Measurements from ENCODE around the gene DISC1.

Gene DISC1

DNA sequence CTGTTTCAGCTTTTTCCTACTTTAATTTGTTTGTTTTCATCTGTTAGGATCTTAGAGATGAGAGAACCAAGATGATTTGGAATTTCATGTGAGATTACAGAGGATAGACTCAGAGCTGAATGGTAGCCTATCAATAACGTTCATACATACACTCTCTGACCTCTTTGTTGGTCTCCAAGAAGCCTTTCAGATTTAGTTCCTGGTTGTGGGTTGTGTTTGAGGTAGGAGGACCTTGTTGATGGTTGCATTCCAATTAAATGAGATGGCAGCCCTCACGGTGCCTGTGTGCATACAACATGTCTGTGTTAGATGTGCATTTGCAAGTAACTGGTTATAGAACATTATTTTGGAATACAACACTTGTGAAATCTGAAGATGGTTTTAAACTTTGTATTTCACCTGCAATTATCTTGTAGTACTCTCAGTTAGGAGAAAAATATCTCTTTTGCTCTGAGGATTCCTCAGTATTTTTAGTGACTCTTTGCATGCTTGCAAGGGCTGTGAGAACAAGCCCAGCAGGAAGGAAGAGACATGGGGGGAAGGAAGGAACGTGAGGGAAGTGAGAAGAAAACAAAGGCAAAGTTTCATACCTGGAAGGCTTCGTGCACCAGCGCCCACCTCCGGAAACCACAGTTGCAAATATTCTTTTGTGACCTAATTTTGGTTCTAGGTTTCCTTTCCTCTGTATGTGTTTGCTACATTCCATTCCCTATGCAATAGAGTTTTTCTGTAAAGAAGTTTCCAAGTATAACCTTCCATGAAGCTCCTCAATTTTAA is 291.8 kb downstream of the DISC1 start:
- DNase-seq, result peak; percentile 69

DNA sequence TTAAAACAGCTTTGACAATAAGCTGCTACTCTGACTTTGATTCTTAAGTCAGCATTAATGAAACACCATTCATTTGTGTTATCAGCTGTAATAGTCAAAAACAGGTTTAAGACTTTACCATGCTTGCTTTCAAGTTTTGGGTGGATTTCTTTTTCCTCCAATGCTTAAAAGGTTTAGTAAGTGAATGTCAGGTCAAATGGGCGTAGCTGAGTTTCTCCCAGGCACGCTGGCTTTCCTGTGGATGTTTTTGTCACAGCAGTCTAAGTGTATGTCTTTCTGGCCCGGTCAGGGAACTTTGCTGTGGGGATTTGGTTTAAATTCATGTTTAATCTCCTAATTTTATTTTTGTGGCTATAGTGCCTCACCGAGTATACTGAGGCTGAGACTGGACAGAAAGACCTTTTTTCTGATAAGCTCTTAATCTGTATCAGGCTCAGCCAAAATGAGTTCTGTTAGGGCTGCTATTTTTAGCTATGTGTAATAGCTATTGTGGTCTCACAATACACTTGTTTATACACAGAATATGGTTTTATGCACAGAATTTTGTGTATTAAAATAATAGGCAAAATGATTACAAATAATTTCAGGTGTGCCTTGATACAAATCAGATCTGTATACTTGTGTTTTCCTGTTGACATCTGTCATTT is 292.8 kb downstream of the DISC1 start:
- DNase-seq, result no peak

DNA sequence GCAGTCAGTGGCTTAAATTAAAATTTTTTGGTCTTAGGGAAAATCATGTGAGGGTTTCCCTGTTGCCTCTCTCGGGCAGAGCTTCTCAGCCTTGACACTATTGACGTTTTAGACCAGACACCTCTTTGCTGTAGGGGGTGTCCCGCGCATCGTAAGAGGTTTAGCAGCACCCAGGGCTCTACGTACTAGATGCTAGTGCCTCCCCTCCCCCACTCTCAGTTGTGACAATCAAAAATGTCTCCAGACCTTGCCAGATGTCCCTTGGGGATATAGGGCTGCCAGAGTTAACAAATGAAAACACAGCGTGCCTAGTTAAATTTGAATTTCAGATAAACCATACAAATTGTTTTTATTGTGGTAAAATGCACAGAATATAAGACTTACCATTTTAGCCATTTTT is 293.3 kb downstream of the DISC1 start:
- no peak for DNase-seq

DNA sequence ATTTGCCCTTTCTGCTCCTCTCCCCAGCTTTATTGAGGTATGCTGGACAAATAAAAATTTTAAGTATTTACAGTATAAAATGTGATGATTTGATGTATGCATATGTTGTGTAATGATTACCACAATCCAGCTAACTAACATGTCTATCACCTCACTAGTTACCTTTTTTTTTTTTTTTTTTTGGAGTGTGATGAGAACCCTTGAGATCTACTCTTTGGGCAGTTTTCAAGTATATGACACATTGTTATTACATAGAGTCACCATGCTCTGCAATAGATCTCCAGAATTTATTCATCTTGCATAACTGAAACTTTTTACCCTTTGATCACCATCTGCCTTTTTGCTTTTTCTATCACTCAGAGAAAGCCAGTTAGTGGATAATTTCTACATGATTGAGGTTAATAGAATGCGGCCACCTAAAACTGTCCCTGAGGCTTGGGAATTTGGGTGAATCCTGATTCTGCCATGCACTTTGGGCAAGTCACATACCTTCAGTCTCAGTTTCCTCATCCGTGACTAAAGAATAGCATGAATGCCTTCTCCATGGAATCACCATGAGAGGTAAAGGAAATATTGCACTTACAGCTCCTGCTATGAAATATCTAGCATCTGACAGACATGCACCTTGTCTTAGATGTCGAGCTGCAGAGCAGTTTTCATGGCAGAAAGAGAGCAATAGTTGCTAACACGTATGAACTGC is 295.2 kb downstream of the DISC1 start:
- DNase-seq, result peak; percentile 50

DNA sequence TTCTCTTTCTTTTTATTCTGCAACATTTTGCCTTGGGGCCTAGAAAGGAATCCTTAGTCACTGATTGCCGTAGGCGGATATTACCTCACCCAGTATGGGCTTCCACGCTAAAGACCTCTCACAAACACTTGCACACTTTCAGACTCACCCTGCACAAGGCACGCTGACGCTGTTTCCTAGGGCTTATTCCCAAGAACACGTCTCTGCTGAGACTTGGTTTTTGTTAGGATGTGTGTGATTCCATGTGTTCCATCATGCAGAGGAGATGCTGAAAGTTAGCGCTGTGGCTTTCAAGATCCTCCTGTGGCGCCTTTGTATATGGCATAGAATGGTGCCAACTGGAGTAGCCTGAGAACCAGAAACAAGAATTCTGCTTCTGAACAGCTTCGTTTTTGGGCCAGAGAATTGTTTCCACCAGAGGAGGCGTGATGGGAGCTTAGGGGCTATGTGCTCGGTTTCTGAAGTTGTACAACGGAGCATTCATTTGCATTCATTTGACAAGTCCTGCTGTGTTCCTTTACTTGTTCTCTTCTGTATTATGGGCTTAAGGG is 297.0 kb downstream of the DISC1 start:
- peak; percentile 36 for DNase-seq

DNA sequence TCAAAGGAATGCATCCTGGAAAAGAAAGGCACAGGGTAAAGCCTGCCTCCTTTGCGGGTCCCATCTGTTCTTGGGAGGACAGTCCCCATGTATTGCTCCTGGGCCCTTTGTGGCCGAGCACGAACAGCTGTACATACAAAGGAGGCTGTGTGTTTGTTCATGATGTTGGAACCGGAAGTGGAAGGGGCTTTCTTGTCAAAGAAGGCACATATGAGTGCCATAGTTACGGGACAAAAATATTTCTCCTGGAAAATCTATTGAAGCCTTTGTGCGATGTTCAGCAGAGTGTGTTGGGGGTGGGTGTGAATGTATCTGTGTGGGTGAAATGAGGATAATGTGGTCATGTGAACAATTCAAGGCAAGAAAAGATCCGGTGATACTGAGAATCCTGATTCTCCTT is 297.6 kb downstream of the DISC1 start:
- DNase-seq, result no peak

DNA sequence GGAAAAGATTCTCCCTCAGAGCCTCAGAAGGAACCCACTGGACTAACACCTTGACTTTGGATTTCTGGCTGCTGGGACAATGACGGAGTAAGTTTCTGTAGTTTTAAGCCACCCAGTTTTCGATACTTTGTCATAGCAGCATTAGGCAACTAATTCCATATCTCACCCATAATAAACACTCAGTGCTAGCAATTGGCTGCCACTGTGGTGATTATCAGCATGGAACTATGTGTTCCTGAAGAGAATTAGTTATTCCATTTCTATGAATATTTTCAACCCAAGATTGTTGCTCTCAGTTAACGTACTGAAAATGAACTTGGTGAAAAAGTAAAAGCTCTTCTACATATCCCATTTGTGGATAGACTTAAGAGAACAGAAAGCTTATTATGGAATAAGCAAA is 299.3 kb downstream of the DISC1 start:
- no peak for DNase-seq

DNA sequence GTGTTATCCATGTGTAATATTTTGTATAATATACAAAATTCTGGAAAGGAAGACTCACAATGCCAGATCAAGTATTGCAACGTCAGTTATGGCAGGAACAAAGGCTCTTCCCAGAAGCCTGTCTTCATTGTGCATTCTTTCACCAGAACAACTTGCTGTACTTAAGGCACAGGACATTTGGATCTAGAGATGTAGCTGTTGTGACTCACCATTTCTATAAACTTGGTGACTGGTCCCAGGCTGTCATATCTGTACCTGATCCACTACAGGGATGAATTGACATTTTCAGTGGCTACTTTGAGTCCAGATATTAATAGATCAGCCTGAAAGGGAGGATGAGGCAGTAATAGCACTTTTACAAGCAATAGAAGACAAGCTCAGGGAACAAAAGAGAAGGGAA is 299.8 kb downstream of the DISC1 start:
- DNase-seq, result no peak

DNA sequence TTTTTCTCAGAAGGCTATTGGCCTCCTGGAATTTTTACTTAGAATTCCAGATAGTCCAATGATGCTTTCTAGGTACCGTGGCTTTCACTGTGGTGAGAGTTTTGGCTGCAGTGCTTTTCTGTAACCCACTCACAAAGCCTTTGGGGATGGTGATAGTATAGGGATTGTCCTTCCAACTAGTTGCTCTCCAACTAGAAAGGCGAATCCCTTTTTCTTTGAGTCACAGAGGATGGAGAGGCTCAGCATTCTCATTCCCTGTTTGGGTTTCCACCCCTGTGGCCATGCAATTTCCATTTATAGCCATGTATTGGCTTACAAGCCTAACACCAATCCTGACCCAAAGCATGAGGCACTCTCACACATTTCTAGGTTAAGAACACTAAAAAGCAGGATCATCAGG is 300.3 kb downstream of the DISC1 start:
- no peak for DNase-seq

DNA sequence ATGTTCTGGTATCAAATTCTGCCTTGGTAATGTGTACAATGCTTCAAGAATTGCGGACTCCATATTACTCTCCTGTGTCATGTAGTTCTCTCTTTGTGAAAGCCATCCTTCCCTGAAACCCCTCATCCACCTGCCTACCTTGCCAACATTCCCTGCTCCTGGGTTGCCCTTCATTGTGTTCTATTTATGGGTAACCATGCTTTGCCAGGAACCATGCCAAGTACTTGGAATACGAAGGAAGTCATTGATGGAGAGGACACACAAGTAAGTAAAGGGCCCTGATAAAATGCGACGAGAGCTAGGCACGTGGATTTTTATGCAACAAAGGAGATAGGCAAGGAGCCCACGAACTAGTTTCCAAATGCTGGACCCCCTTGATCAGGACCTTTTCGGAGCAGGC is 300.8 kb downstream of the DISC1 start:
- no peak for DNase-seq

DNA sequence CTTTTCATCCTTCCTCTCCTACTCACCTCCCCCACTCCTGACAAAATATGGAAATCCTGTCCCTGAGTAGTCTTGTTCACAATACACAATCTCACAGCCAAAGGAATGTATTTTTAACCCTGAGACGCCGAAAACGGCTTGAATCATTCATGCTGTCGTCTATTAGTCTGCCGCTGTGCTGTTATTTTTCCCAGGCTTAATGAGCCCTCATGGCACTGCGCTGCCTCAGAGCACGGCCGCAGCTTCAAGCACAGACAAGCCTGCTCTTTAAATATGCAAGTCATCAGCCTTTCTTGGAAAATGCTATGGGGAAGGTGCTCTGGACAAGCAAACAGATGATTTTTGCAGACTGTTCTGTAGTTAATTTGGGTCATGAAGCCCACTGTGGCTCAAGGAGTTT is 302.7 kb downstream of the DISC1 start:
- peak; percentile 64 for DNase-seq

DNA sequence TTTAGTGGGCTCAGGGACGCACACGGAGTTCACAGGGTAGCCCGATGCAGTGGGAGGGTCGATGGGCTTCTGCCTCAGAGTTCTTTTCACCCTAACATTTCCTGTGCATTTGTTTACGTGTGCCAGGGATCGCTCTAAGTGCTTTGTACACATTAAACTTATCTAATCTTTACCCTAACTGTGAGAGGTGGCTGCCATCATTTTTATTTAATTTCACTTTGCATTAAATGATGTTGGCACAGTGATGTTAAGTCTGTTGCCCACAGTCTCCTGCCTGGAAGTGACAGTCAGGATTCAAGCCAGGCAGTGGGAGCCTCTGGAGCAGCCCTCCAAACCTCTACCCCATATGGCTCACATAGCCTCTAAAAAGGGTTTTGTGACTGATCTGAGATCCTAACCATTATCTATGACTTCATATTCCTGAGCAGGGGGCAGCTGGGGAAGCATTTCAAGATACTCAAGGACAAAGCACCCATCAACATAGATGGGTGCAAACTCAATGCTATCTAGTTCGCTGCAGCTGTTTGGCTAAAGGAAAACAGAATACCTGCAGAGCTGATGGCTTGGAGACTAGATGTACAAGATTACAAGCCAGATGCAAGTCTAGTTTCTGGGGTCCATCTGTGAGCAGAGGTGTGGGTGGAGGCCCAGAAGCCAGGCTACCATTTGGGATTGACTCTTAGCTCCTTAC is 303.8 kb downstream of the DISC1 start:
- DNase-seq, result no peak

DNA sequence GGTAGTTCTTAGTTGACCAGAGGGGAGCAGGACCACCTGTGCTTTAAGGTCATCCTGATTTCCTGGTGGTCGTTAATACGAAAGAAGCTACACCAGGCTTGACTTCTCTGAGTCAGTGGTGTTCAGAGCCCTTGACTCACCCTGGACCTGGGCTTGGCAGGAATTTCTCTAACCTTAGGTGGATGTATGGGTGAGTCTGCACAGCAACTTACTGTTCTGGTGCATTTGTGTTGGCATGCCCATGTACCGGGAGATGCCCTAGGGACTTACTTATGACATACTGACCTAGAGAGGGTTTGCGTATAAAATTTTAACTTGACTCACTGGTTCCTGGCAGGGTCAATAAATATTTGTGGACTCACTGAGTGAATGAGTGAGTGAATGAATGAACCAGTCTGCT is 304.6 kb downstream of the DISC1 start:
- DNase-seq, result peak; percentile 13

DNA sequence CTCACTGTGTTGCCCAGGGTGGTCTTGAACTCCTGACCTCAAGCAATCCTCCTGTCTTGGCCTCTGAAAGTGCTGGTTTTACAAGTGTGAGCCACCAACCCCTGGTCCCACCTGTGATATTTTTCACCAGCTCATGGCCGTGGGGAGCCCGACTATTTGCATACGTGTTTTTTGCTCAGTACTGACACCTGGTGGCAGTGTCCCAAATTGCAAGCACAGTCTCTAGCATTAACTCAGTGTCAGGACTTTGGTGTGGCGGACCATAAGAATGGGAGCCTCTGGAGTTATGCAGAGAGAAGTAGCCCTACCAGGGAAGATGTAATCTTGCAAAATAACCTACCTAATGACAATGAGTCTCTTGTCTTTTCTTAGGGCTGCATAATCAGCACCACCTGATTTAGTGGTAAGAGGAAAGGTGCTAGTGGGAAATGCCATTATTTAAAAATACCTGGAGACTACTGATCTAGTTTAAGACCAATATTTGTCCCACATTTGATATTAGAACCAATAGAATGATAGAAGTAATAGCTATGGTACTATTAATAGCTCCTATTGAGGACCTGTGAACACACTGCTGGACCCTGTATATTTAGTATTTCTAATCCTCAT is 305.4 kb downstream of the DISC1 start:
- DNase-seq, result no peak

DNA sequence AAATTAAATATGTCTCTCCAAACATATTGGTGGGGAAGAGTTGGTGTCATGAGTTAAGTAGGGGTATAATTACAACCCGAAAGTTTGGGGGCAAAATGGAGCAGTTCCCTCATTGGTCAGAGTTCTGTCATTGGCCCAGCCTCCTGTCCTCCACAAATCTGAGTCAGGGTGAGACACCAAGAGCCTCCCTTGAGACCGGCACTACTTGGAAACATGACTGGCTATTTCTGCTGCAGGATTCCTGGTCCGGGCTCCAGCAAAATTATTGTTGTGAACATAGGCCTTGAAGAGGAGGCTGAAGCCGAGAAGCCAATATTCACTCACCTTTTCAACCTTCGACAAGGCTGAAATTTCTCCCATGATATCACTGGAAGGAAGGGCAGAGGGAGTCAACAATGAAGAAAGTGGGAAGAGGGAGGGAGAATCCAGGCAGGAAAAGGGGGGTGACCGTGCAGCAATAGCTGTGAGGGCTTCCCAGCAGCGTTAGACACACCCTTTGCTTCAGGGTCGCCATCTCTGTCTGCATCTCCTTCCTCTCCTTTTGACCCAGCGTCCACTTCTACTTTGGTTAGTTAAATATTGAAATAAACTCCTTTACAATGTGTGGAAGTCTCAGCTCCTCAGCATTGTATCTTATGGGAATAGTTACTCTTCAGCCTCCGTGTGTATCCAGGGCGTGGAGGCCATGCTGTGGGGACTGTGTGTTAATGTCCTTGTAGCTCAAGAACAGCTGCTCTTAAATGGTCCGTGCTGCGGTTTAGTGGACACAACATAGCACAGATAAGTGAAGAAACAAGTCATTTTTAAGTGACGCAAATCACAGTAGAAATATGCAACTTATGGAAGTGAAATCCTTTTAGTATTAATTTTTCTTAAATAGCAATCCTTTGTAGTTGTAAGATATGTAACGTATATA is 307.4 kb downstream of the DISC1 start:
- no peak for DNase-seq

DNA sequence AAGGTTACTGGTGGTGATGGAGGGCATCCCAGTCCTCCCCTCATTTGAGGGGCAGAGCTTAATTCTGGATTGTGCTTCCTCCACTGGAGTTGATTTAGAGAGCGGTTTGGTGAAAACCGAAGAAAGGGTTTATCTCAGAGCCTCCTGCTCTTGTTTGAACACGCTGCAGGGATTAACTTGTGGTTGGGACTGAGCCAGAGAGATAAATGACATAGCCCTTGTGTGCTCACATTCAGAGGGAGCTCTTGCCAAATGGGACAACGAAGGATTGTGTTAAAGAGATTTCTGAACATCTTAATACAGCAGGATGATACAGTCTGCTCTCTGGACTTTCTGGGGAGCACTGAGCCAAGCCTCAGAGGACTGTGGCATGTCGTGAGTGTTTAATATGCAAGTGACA is 308.2 kb downstream of the DISC1 start:
- no peak for DNase-seq

DNA sequence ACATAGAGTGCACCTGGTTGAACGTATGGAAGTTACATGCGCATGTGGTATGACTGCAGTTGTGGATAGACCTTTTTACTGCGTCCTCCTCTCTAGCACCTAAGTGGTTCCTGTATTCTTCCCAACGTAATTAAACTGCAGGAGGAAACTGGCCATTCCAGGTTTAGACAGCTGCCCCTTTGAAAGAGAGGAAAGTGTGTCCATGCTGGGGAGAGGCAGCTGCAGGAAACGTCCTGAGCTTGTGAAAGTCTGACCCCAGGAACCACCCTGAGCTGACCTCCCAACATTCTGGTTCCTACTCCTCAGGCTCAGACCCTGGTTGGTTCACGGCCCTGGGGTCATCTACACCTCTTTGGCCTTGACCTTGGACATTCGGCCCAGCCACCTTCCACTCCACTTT is 309.3 kb downstream of the DISC1 start:
- DNase-seq, result no peak

DNA sequence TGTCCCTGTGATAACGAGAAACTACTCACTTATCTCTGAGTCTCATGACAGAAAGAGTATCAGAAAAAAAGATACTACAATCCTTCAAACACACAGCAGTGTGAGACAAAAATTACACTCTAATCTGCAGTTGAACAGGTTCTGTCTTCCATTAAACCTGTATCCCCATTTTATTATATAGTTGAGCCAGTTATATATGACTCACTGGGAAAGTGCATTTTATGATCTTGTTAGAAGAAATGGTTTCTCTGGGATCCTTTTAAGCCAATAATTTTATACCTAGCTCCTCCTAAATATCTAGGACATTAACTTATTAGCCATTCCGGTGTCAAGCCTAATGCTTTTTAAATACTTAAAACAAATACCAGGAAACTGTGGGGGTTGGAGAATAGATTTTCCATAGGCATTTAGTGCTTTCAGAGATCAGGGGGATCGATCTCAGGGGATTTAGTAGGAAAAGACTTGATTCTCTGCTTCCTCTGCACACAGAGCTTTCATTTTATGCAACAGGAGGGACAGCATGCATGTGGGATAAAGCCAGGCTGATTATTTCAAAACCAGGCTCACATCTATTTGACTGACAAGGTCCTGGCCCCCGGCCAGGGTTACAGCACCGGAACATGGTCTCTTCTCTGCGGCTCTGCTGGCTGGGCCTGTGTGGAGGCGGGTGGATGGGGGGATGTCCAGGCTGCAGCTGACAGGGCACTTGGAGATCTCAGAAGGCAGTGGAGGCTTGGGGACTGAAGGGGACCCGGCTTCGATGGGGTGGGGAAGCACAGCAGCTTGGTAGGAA is 310.6 kb downstream of the DISC1 start:
- no peak for DNase-seq

DNA sequence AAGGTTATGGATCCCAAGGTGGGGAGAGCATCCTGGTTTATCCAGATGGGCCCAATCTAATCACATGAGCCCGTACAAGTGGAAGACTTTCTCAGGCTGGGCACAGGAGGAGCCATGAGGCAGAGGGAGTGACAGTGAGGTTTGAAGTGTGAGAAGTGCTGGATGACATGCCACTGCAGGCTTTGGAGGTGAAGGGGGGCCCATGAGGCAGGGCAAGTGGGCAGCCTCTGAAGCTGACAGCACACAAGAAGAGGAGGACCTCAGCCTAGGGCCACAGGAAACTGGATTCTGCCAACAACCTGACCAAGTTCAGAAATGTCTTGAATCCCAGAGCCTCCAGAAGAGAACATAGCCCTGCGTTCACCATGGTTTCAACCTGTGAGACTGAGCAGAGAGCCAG is 311.6 kb downstream of the DISC1 start:
- no peak for DNase-seq

DNA sequence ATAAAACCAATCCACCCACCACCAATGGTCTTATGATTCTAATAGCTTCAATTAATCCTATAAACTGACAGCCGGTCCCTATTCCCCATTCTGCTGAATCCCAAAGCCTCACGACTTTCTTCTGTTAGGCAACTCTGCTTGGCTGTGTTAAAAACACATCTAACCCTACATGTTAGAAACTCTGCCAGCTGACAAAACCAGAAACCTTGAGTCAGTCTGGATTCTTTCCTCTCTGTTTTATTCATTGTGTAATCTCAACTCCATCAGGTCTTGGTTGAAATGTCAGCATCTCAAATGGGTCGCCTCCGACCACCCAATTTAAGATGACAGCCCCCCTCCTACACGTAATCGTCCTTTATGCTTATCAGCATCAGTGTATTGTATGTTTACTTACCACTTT is 312.1 kb downstream of the DISC1 start:
- no peak for DNase-seq

DNA sequence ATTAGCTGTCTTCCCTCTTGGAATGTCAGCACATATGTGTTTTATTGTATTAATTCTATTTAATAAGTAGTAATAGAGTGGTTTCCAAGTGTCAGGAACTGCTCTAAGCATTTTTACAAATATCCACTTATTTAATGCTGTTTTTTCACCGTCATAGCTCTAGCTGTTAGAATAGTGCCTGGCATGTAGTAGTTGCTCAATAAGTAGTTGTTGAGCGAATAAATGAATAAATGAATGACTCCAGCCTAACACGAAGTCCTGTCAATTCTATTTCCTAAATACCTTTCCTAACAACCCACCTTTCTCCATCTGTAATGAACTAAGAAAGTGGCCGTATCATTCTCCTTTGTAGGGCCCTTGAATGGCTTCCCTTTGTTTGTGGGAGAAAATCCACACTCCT is 312.5 kb downstream of the DISC1 start:
- DNase-seq, result no peak
